ELF-1 (cell line): ENCODE measurements around the gene ITPR3.

Source experiments
- DNase-seq: peaks from one replicate; pipeline ENCODE4 v3.0.0-alpha.2; 2016; ENCODE audit warnings: low read depth, low spot score

ITPR3 gene

DNA sequence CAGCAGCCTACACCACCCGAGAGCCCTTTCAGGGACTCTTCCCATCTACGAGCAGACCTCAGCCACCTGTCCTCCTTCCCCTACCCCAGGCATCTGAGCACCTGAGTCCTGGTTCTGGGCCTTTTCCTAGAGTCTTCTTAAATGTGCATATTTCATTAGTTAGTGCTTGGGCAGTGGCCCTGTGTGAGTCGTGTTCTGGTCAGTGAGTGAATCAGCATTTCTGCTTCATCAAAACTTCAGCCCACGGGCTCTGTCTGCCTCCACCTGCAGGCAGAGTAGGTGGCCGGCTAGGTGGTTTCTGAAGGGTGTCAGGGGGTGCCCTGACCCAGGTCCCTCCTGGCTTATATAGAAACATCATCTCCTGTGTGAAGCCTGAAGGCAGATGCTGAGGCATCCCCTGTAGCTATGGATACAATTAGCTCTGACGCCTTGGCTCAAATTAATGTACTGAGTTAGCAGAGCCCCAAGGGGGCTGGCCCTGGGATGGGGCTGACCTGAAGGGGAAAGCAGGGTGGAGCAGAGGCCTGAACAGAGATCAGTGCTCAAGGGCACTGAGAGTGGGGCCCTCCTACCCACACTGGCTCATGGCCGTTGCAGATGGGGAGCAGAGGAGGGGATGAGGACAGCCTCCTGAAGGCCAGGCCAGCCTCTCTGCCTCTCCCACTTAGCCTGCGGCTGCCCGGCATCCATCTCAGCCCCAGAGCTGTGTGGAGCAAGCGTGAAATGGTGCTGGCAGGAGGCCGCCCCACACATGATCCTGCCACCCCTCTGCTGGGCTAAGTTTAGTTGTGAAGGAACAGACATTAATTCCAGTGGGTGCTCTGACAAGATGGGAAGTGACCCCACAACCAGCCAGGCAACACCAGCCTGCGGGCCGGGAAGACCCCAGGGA is 111.9 kb downstream of the ITPR3 start:
- no peak for DNase-seq

DNA sequence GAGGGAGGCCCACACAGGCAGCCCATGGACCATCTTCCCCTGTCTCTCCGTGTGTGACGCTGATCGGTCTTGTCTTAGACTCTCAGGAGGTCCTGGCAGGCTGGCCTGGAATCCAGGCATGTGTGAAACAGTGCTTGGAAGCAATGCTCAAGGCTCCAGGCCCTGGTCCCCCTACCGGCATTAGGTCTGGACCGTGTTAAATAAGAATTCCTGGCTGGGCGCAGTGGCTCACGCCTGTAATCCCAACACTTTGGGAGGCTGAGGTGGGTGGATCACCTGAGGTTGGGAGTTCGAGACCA is 112.5 kb downstream of the ITPR3 start:
- DNase-seq: no peak

- DNase-seq: no peak
Observed at GRCh38 chr6:33735216-33735615, 114.1 kb downstream of the ITPR3 start.

DNA sequence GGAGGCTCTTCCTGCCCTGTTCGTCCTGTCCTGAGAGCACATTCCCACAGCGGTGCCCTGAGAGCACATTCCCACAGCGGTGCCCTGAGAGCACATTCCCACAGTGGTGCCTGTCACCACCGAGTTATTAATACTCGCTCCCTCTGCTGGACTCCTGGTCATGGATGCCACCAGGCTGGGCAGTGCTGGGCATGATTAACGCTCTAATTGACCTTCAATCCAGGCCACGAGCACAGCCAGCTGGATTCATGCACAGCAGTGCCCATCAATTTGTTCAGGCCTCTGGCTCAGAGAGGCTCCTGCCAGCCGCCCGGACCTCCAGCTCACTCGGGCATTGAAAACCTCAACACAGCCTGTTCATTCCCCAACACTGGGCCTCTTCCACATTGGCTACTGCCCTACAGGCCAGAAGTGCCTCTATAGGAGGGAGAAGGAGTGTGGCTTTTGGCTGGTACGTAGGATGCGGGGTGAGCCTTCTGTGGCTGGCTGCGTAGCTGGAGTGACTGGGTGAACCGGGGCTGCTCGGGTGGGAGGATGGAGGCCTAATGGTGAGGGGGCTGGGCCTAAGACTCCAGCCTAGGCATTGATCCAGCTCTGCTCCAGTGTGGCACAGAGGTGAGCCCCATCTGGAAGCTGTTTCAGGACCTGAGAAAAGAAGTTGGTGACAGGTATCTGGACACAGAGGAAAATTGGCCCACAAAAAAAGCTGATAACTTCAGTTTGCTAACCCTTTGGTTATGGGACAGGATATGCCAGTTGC is 116.3 kb downstream of the ITPR3 start:
- DNase-seq: no peak

GRCh38 chr6:33738153-33738552 is 117.0 kb downstream of the ITPR3 start:
- no peak for DNase-seq

DNA sequence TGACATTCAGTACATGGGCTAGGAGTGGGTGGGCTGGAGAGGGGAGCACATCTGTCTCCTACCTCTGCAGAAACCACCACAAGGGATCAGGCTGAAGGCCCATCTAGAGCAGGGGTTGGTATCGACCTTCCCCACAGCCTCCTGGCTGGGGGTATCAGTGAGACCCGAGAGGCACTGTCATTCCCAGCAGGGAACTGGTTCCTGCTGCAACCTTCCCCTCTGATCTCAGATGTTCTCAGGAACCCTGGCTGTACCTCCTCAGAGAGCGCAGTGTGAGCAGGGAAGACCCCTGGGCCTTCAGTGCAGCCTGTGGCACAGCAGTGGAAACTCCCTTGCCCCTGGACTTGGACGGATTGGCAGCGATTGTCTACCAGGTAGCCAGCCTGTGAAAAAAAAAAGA is 117.8 kb downstream of the ITPR3 start:
- DNase-seq: no peak

DNA sequence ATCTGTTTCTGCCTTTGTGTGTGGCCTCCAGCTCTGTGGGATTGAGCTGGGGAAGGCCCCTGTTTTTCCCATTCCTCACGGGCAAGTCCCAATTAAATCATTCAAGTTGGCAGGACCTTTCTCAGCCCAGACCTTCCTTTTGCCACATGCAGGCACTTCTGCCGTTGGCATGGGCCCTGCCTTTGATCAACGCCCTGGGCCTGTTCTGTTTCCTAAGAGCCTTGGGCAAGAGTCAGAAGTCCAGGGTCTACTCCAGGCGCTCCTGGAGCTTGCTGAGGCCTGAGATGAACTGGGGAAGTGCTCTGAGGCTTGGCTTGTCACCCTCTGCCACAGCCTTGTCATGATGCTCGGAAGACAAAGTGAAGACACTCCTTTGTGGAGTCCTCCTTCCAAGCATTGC is 118.4 kb downstream of the ITPR3 start:
- DNase-seq: no peak

DNA sequence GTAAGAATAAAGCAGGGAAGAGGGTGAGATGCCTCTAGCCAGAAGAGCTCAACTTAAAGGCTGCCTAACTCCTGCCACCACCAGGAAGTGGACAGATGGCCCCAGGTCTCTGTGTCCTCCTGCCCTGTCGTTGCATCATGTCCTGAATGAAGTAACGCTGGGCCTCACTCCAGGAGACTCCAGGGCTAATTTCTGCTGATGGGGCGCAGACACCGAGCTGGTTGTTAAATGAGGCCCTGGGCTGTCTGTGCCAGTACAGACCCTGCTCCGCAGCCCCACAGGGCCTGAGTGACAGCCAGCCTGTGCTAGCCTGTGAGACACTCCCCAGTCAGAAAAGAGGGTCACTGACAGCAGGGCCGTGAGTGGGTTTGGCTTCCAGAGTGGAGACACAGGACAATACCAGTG is 119.1 kb downstream of the ITPR3 start:
- DNase-seq: no peak

DNA sequence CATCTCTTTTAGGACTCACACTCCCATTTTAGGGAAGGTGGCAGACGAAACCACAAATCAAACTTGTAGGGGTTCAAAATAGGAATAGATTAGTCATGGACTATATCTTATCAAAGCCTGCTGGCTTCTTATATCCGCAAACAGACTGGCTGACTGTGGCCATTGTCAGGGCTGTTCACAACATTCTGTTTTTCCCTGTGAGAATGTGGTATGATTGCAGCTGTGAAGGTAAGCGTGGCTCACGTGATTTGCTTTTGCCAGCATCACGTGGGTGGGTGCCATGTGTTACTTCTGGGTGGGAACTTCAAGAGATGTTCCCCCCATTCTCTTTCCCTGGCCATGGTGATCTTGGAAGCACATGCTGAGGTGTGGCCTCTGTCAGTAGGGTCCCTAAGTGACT is 119.7 kb downstream of the ITPR3 start:
- DNase-seq: no peak

DNA sequence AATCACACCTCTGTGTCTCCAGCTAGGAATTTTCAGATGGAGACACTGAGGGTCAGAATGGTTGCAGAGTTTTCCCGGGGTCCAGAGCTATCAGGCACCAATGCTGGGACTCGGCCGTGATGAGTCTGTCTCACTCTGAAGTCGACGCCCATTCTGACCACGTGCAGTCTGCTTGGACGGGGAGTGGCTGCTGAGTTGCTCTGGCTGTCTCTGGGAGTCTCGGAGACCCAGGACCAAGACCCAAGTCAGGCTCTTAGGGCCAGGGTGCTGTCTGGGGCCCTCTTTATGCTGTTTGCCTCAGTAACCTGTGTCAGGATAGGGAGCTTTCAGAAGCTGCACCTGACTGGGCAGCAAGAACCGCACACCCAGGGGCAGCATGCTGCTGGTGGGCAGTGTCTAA is 121.0 kb downstream of the ITPR3 start:
- DNase-seq: no peak

DNA sequence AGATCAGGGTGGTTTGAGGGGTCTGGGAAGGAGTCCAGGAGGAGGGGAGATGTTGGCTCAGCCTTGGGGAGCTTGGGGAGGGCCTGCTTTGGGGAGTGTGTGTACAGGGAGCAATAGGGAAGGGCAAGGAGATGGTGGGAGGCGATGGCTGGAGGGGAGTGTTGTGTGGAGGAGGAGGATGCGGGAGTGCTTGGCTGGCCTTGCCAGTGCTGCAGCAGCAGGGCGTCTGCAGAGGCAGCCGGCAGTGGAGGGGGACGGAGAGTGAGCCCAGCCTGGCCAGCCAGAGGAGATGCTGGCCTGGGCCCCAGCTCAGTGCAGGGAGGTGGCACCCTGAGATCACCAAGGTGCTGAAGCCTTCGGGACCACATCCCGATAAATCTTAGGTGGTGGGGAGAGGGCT is 121.7 kb downstream of the ITPR3 start:
- no peak for DNase-seq

DNA sequence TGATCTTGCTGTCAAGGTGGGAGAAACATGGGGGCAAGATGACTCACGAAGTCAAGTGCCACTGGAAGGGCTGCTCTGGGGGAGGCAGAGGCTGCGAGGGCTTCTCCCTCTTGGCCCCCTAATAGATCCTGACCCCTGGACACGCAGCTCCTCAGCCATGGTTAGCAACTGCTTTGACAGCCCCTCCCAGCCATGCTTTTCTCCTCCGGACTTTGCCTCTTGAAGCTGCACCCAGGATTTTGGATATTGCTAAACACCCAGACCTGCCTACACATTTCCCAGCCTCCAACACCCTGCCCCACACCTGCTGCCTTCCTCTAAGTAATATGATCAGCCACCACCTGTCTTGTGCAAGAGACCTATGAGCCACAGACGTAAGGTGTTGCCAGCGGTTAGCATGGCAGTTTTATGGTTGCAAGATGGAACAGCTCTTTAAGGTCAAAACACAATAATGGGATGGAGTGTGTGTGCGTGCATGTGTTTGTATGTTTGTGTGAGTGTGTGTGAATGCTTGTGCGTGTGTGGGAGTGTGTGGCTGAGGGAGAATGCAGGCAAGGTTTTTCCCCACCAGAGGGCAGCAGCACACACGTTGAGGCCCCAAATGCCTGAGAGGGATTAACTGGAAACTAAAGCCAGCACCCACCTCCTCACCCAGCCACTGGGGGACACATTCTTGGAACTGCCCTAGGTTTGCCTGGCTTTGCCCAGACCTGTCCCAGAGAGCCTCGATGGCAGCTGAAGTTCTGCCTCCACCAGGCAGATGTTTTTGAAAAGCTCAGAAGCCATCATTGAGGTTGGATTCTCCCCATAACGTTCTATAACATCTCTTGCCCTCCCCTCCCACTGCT is 123.1 kb downstream of the ITPR3 start:
- DNase-seq: peak; percentile 90

GRCh38 chr6:33744895-33745546 is 123.9 kb downstream of the ITPR3 start:
- peak; percentile 47 for DNase-seq

DNA sequence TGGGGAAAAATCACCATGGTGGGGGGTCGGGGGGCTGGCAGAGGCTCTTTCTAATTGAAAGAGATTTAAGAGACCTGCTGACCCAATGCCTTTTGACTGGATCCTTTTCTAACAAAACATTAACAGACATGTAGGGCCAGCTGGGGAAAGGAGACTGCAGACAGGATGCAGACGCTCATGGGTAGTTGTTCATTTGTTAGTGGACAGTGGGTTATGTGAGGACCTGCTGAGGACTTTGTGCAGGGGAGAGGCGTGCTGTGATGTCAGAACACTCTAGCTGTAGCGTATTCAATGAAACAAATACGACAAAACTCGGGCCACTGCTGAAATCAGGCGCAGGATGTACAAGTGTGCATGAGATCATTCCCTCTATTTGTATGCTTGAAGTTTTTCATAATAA is 124.4 kb downstream of the ITPR3 start:
- no peak for DNase-seq
